Testis (tissue), 2 donors: ENCODE measurements around the gene NPIPB8.
"Not testable (repeated sequence)": the region's sequence is repeated elsewhere in the genome, so short reads cannot be mapped to it uniquely, and the experiment has no call there.

Experiments used
- POLR2A ChIP-seq: fragments of 450-650 bp; IDR thresholded peaks from one replicate; pipeline ENCODE4 v1.6.1; 2017; ENCODE audit warnings: antibody characterized with exemption, mild to moderate bottlenecking, moderate library complexity
- TF ChIP-seq, protein P1 (sequence below), 3 experiments: fragments of 450-650 bp in 2 of 3; fragments of 200-600 bp in 1 of 3; sonication (generic) in 1 of 3; IDR thresholded peaks; one replicate each; pipeline ENCODE4 v1.5.1; 2016 to 2019; ENCODE audit warnings: antibody characterized with exemption in 3 of 3, mild to moderate bottlenecking in 2 of 3, moderate library complexity in 1 of 3

DNA sequence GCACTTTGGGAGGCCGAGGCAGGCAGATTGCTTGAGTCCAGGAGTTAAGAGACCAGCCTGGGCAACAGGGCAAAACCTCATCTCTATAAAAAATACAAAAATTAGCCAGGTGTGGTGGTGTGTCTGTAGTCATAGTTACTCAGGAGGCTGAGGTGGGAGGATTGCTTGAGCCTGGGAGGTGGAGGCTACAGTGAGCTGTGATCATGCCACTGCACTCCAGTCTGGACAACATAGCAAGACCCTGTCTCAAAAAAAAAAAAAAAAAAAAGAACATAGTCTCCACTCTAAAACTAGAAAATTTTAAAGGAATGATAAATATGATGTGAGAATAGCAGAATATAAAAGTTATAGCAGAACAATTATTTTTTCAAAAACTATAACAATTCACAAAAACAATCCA is 17.5 kb upstream of the NPIPB8 start:
- TF ChIP-seq, protein P1, sequence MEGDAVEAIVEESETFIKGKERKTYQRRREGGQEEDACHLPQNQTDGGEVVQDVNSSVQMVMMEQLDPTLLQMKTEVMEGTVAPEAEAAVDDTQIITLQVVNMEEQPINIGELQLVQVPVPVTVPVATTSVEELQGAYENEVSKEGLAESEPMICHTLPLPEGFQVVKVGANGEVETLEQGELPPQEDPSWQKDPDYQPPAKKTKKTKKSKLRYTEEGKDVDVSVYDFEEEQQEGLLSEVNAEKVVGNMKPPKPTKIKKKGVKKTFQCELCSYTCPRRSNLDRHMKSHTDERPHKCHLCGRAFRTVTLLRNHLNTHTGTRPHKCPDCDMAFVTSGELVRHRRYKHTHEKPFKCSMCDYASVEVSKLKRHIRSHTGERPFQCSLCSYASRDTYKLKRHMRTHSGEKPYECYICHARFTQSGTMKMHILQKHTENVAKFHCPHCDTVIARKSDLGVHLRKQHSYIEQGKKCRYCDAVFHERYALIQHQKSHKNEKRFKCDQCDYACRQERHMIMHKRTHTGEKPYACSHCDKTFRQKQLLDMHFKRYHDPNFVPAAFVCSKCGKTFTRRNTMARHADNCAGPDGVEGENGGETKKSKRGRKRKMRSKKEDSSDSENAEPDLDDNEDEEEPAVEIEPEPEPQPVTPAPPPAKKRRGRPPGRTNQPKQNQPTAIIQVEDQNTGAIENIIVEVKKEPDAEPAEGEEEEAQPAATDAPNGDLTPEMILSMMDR (IDR thresholded peaks at IDR 0.05), result not testable (repeated sequence)
- TF ChIP-seq POLR2A, result not testable (repeated sequence)
